AG09309 (cell line): ENCODE data around the gene KRT5.

Source experiments
- DNase-seq: peaks from one replicate; pipeline ENCODE4 v3.0.0-alpha.2; 2010; ENCODE audit warnings: low read depth
- H3K4me3 ChIP-seq: 2 replicates; pipeline ENCODE4 v1.5.1; 2011; ENCODE audit warnings: mild to moderate bottlenecking, low read depth, low read length, moderate library complexity; ENCODE audit not compliant: control insufficient read depth
- TF ChIP-seq, protein P1 (sequence below): IDR thresholded peaks from 2 replicates; pipeline ENCODE4 v1.5.1; 2011; ENCODE audit warnings: mild to moderate bottlenecking, low read depth, low read length, inconsistent platforms; ENCODE audit not compliant: insufficient read depth, control insufficient read depth; ENCODE audit errors: missing control alignments

Gene KRT5

DNA sequence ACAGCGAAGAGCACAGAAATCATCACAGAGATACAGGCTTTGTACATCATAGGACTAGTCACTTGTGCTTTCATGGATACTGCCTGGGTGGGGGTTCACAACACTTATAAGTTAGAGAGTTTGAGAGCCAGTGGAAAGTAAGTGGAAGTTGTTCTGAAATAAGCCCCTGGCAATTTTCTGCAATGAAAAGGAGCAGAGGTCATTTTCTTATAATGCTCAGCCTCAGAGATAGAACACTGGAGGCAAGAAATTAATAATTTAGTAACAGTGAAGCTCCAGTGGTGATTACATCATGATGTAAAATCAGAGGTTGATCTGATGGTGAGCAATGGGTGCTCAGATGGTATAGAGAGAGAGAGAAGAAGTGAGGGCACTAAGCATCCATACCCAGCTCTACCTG is 33.0 kb downstream of the KRT5 start:
- TF ChIP-seq, protein P1, sequence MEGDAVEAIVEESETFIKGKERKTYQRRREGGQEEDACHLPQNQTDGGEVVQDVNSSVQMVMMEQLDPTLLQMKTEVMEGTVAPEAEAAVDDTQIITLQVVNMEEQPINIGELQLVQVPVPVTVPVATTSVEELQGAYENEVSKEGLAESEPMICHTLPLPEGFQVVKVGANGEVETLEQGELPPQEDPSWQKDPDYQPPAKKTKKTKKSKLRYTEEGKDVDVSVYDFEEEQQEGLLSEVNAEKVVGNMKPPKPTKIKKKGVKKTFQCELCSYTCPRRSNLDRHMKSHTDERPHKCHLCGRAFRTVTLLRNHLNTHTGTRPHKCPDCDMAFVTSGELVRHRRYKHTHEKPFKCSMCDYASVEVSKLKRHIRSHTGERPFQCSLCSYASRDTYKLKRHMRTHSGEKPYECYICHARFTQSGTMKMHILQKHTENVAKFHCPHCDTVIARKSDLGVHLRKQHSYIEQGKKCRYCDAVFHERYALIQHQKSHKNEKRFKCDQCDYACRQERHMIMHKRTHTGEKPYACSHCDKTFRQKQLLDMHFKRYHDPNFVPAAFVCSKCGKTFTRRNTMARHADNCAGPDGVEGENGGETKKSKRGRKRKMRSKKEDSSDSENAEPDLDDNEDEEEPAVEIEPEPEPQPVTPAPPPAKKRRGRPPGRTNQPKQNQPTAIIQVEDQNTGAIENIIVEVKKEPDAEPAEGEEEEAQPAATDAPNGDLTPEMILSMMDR = no peak
- H3K4me3 ChIP-seq = no peak overlapping the region
- DNase-seq = no peak

DNA sequence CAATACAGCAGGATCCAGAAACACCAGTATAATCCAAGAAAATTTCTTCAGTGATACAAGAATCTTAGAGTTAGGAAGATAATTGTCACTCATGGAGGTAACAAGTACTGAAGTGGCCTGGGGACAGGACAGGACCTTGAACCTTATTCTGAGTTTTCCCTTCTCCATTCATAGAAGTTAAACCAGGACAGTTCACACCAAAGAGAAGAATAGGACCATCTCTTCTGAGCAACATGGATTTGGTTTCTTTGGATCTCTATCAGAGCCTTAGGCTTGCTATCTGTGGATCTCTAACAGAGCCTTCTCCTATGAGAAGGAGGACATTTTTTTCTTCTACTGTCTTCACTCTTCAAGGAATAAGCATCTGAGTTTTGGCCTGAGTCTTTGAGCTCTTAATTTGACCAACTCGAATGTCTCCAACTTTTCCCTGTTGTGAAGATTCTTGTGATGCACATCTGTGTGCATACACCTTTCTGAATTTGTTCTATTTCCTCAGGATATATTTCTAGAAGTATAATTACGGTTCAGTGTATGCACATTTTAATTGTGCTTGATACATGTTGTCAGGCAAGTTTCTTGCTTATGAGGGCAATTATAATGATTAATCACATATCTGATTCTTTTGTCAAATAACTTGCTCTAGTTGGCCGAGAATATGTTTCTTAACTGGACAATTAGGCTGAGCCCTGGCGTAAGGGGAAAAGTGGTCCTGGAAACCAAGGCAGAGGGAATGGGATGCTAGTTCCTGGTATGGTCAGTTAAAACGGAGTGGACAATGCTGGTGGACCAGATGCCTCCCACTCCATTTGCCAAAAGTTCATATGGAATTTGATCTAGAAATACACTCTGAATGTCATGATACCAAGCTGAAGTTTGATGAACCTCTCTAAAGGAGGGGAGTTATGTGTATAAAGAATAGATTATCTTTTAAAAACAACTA is 33.8 kb downstream of the KRT5 start:
- H3K4me3 ChIP-seq = no peak overlapping the region
- DNase-seq = no peak
- TF ChIP-seq, protein P1 = no peak

DNA sequence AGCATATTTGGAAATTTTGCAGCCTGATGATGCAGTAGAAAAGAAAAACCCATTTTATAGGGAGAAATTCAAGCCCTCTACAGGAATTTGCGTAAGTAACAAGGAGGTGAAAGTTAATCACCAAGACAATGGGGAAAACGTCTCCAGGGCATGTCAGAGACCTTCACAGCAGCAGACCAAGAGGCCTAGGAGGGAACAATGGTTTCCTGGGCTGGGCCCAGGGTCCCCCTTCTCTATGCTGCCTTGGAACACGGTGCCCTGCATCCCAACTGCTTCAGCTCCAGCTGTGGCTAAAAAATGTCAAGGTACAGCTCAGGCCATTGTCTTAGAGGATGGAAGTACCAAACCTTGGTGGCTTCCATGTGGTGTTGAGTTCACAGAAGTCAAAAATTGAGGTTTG is 40.1 kb downstream of the KRT5 start:
- no peak overlapping the region for H3K4me3 ChIP-seq
- TF ChIP-seq, protein P1 = no peak
- DNase-seq = no peak

DNA sequence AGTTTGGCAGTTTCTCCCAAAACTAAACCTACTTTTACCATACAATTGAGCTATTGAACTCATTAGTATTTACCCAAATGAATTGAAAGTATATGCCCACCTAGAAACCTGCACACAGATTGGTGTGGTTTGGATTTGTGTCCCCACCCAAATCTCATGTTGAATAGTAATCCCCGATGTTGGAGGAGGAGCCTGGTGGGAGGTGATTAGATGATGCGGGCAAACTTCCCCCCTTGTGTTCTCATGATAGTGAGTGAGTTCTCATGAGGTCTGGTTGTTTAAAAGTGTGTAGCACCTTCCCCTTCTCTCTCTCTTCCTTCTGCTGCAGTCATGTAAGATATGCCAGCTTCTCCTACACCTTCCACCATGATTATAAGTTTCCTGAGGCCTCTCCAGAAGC is 42.5 kb downstream of the KRT5 start:
- TF ChIP-seq, protein P1 = no peak
- H3K4me3 ChIP-seq = no peak overlapping the region
- DNase-seq = no peak

DNA sequence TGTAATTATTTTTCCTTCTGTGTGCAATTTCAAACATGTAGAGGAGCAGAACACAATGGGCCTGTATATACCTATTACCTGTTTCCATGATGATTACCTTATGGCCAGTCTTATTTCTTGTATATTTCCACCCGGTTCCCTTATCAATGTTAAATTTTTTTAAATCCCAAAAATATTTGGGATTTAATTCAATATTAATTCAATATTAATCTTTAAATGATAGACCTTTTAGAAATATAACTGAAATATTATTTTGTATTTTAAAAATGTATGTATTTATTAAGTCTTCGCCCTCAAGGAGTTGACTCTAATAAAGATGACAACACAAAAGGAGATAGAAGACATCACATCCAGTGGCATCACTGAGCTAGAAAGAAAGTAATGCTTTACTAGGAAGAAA is 46.0 kb downstream of the KRT5 start:
- H3K4me3 ChIP-seq = no peak overlapping the region
- no peak for DNase-seq
- TF ChIP-seq, protein P1 = no peak

DNA sequence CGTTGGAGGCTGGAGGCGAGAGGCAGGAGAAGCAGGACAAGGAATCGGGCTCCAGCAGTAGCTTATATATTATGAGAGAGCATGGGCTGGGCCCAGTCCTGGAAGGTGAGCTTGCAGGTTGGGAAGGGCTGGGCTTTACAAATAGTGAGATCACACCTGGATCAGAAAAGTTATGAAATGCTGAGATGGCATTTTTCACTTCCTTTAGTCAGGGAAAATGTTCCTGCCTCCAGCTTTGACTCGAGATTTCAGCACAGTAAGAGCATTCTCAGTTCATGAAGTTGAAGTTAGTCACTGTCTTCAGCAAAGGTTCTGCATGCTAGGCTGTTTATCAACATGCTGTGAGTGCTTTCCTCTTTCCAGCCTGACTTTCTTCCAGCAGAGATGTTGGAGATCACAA is 46.4 kb downstream of the KRT5 start, which contains the start of gene KRT6C:
Gene KRT6C, minus strand, starts transcription at position 38 of the 400 bp plus-strand sequence. CDS start 68 bp downstream, outside the sequence.
- TF ChIP-seq, protein P1 = no peak
- DNase-seq = no peak
- no peak within 1 kb of the TSS for H3K4me3 ChIP-seq
